CD14-positive monocyte (primary cell): Measurements from ENCODE around the gene CGB5. TPM values are rescaled to one million over a fixed set of nuclear protein-coding genes. Genes with fewer than 3 reads are reported as not detected.

Experiments used
- DNase-seq, 3 donors: peaks; one replicate each; pipeline ENCODE4 v3.0.0-alpha.2; 2011 to 2022
- H2AFZ ChIP-seq: 2 replicates; pipeline ENCODE4 v1.6.0; 2012; ENCODE audit warnings: mild to moderate bottlenecking, low read depth, low read length, inconsistent platforms; ENCODE audit not compliant: insufficient read depth, poor library complexity, severe bottlenecking
- H3K27ac ChIP-seq, 2 donors: 1 replicate in 1 of 2; 2 replicates in 1 of 2; pipeline ENCODE4 v1.5.1; 2012 to 2013; ENCODE audit warnings: low read length in 2 of 2, control low read depth in 1 of 2, inconsistent platforms in 1 of 2, low read depth in 1 of 2, mild to moderate bottlenecking in 1 of 2
- H3K27me3 ChIP-seq, 2 donors: one replicate each; pipeline versions ENCODE4 v1.6.0 to v1.6.1; 2011 to 2013; ENCODE audit warnings: low read length in 2 of 2; ENCODE audit not compliant: control insufficient read depth in 2 of 2, insufficient read depth in 2 of 2
- H3K36me3 ChIP-seq, 2 donors: replicated peaks in 1 of 2; 1 replicate in 1 of 2; 2 replicates in 1 of 2; pipeline versions ENCODE4 v1.5.1 to v1.6.1; 2012 to 2013; ENCODE audit warnings: low read length in 2 of 2, control low read depth in 1 of 2, inconsistent platforms in 1 of 2, mild to moderate bottlenecking in 1 of 2; ENCODE audit not compliant: insufficient read depth in 2 of 2, control insufficient read depth in 1 of 2
- H3K4me1 ChIP-seq, 2 donors: 1 replicate in 1 of 2; 2 replicates in 1 of 2; pipeline versions ENCODE4 v1.5.1 to v1.6.1; 2012 to 2013; ENCODE audit warnings: low read length in 2 of 2, control low read depth in 1 of 2, inconsistent platforms in 1 of 2, mild to moderate bottlenecking in 1 of 2, moderate library complexity in 1 of 2; ENCODE audit not compliant: insufficient read depth in 2 of 2, control insufficient read depth in 1 of 2
- H3K4me2 ChIP-seq: replicated peaks from 2 replicates; pipeline ENCODE3; 2012; ENCODE audit warnings: low read length, moderate library complexity, mild to moderate bottlenecking; ENCODE audit not compliant: poor library complexity, severe bottlenecking; ENCODE audit errors: extremely low read depth
- H3K4me3 ChIP-seq, 3 experiments: fragments of 200-600 bp in 1 of 3; sonication (generic) in 1 of 3; replicated peaks in 1 of 3; 1 replicate in 2 of 3; 2 replicates in 1 of 3; pipeline ENCODE4 v1.5.1; 2011 to 2013; ENCODE audit warnings: low read length in 3 of 3, mild to moderate bottlenecking in 3 of 3, control low read depth in 2 of 3, low read depth in 2 of 3, inconsistent platforms in 1 of 3, moderate library complexity in 1 of 3
- H3K79me2 ChIP-seq: 2 replicates; pipeline ENCODE4 v1.6.0; 2012; ENCODE audit warnings: mild to moderate bottlenecking, control low read depth, inconsistent platforms, low read length, moderate library complexity; ENCODE audit not compliant: insufficient read depth
- H3K9ac ChIP-seq: 2 replicates; pipeline ENCODE4 v1.6.0; 2017; ENCODE audit warnings: low read length, mild to moderate bottlenecking; ENCODE audit not compliant: insufficient read depth, poor library complexity, severe bottlenecking
- H3K9me3 ChIP-seq, 2 donors: replicated peaks in 1 of 2; 1 replicate in 1 of 2; 2 replicates in 1 of 2; pipeline versions ENCODE4 v1.5.1 to v1.6.1; 2012 to 2013; ENCODE audit warnings: low read length in 2 of 2, control low read depth in 1 of 2; ENCODE audit not compliant: control insufficient read depth in 1 of 2, insufficient read depth in 1 of 2
- H4K20me1 ChIP-seq: 2 replicates; pipeline ENCODE4 v1.6.0; 2012; ENCODE audit warnings: mild to moderate bottlenecking, low read length, control low read depth, moderate library complexity; ENCODE audit not compliant: insufficient read depth
- H3K27ac Mint-ChIP-seq, 7 donors: one replicate each; pipeline ENCODE4 v1.8.0; 2020; ENCODE audit warnings: mild to moderate bottlenecking in 7 of 7, mixed read lengths in 7 of 7, moderate library complexity in 6 of 7, inconsistent platforms in 2 of 7
- H3K27me3 Mint-ChIP-seq, 3 donors: one replicate each; pipeline ENCODE4 v1.8.0; 2021 to 2022; ENCODE audit warnings: low read depth in 3 of 3, mild to moderate bottlenecking in 3 of 3, mixed read lengths in 3 of 3, moderate library complexity in 3 of 3, inconsistent platforms in 1 of 3
- H3K36me3 Mint-ChIP-seq, 2 donors: one replicate each; pipeline ENCODE4 v1.8.0; 2020; ENCODE audit warnings: mixed read lengths in 2 of 2, inconsistent platforms in 1 of 2, mild to moderate bottlenecking in 1 of 2
- H3K4me1 Mint-ChIP-seq: one replicate; pipeline ENCODE4 v1.8.0; 2020; ENCODE audit warnings: mild to moderate bottlenecking, mixed read lengths
- H3K4me3 Mint-ChIP-seq, 2 donors: one replicate each; pipeline ENCODE4 v1.8.0; 2020; ENCODE audit warnings: mild to moderate bottlenecking in 2 of 2, mixed read lengths in 2 of 2, moderate library complexity in 1 of 2
- H3K9me3 Mint-ChIP-seq, 7 donors: one replicate each; pipeline ENCODE4 v1.8.0; 2020 to 2022; ENCODE audit warnings: mixed read lengths in 7 of 7, mild to moderate bottlenecking in 6 of 7, moderate library complexity in 6 of 7, inconsistent platforms in 2 of 7
- CTCF ChIP-seq: fragments of 200-600 bp; IDR thresholded peaks from one replicate; pipeline ENCODE4 v1.8.0; 2022; ENCODE audit warnings: antibody characterized with exemption, mild to moderate bottlenecking
- WGBS: methylation state at CpG from one replicate; pipeline ENCODE4 v1.1.5; 2013; ENCODE audit warnings: missing lambda C conversion rate; ENCODE audit not compliant: insufficient coverage; 5-methylcytosine and 5-hydroxymethylcytosine counted together
- intact Hi-C, 2 donors: fragments of 100-400 bp; cut with micrococcal nuclease; formaldehyde crosslinking; loops; one replicate each; pipeline versions ENCODE4 v1.15.0 to v1.15.1; 2023
- polyA plus RNA-seq, 3 donors: library from polyadenylated mRNA; depleted of rRNA in 1 of 3; unstranded in 2 of 3; stranded (reverse) in 1 of 3; fragments of 300-500 nt in 2 of 3; fragments of >200 nt in 1 of 3; fragmentation: Illumina TruSeq in 2 of 3; gene quantifications; 1 replicate in 2 of 3; 2 replicates in 1 of 3; pipeline ENCODE4 v1.2.3, GENCODE V29; 2012 to 2021

The CGB5 gene
- polyA plus RNA-seq, 3 donors = not detected

- H3K27me3 Mint-ChIP-seq = peaks cover 12 to 23% (median 22%) of the 10 kb centered on the region in 3 donors
- H3K4me3 Mint-ChIP-seq = no peak overlapping the region
- DNase-seq = no peak
- Histone ChIP-seq H4K20me1 (no peaks in the 10 kb centered on the region), H3K4me2 (no peak overlapping the region), H2AFZ (no peak overlapping the region), H3K4me3 (no peak overlapping the region), H3K79me2 (no peaks in the 10 kb centered on the region), H3K9me3 (no peaks in the 10 kb centered on the region), H3K36me3 (peaks cover 53 to 60% of the 10 kb centered on the region in 2 donors), H3K27me3 (peaks cover 9 to 23% of the 10 kb centered on the region in 2 donors), H3K9ac (no peak overlapping the region), H3K27ac (no peak overlapping the region), H3K4me1 (peaks cover 19 to 22% of the 10 kb centered on the region in 2 donors)
- 97% methylated on average over 24 of the region's 32 CpGs for WGBS
- peaks cover 58 to 77% of the 10 kb centered on the region in 2 donors for H3K36me3 Mint-ChIP-seq
- intact Hi-C loops = no loop called here
- H3K4me1 Mint-ChIP-seq = peaks cover 17% of the 10 kb centered on the region
- no peak for TF ChIP-seq CTCF
- no peak overlapping the region for H3K27ac Mint-ChIP-seq
- H3K9me3 Mint-ChIP-seq = peaks cover 0 to 8% (median 5%) of the 10 kb centered on the region in 7 donors
These were observed 29.4 kb upstream of the CGB5 start for GRCh38 chr19:49014123-49014869.

GRCh38 chr19:49014870-49015255 is 28.8 kb upstream of the CGB5 start:
- no peaks in the 10 kb centered on the region for H3K79me2 ChIP-seq
- no peak for DNase-seq
- no peak overlapping the region for H3K9ac ChIP-seq
- intact Hi-C loops = no loop called here
- H3K4me1 ChIP-seq = peaks cover 24 to 28% of the 10 kb centered on the region in 2 donors
- H3K27me3 Mint-ChIP-seq = peaks cover 16 to 29% (median 28%) of the 10 kb centered on the region in 3 donors
- TF ChIP-seq CTCF = no peak
- no peaks in the 10 kb centered on the region for H4K20me1 ChIP-seq
- H2AFZ ChIP-seq = no peak overlapping the region
- H3K36me3 ChIP-seq = peaks cover 48 to 54% of the 10 kb centered on the region in 2 donors
- peaks cover 22% of the 10 kb centered on the region for H3K4me1 Mint-ChIP-seq
- 89% methylated on average over 18 of the region's 18 CpGs for WGBS
- H3K4me3 ChIP-seq = no peak overlapping the region
- H3K27ac ChIP-seq = no peak overlapping the region
- no peak overlapping the region for H3K4me3 Mint-ChIP-seq
- no peak overlapping the region for H3K27ac Mint-ChIP-seq
- no peaks in the 10 kb centered on the region for H3K9me3 ChIP-seq
- peaks cover 0 to 8% (median 5%) of the 10 kb centered on the region in 7 donors for H3K9me3 Mint-ChIP-seq
- peaks cover 53 to 72% of the 10 kb centered on the region in 2 donors for H3K36me3 Mint-ChIP-seq
- H3K4me2 ChIP-seq = no peak overlapping the region
- H3K27me3 ChIP-seq = peaks cover 9 to 29% of the 10 kb centered on the region in 2 donors
